OCI-LY3 (cell line): Measurements from ENCODE around the gene MMP2.

Experiments used
- H2AFZ ChIP-seq: fragments of 200-600, 300-600 bp; shearing (Covaris generic); 2 replicates; pipeline ENCODE4 v1.6.0; 2014; ENCODE audit warnings: antibody characterized with exemption, low read depth, low read length
- H3K27ac ChIP-seq: fragments of 200-600, 300-600 bp; sonication (generic); 2 replicates; pipeline ENCODE4 v1.5.1; 2014; ENCODE audit warnings: mild to moderate bottlenecking, low read length, moderate library complexity, mixed read lengths
- H3K27me3 ChIP-seq: fragments of 200-600, 300-600 bp; sonication (generic); 2 replicates; pipeline ENCODE4 v1.6.1; 2014; ENCODE audit warnings: low read depth, low read length, mixed read lengths
- H3K36me3 ChIP-seq: fragments of 200-600, 300-600 bp; sonication (generic); replicated peaks from 2 replicates; pipeline ENCODE3; 2014; ENCODE audit warnings: low read depth, low read length, mixed read lengths
- H3K4me1 ChIP-seq: fragments of 300-600, 200-600 bp; sonication (generic); 2 replicates; pipeline ENCODE4 v1.6.1; 2014; ENCODE audit warnings: low read length, mixed read lengths
- H3K4me2 ChIP-seq: fragments of 200-600, 300-600 bp; sonication (generic); 2 replicates; pipeline ENCODE4 v1.6.1; 2014; ENCODE audit warnings: low read length, mixed read lengths
- H3K4me3 ChIP-seq: fragments of 300-600, 200-600 bp; sonication (generic); 2 replicates; pipeline ENCODE4 v1.5.1; 2014; ENCODE audit warnings: antibody characterized with exemption, mild to moderate bottlenecking, low read length, moderate library complexity
- H3K79me2 ChIP-seq: fragments of 300-600, 200-600 bp; shearing (Covaris generic); 2 replicates; pipeline ENCODE4 v1.6.1; 2014; ENCODE audit warnings: mild to moderate bottlenecking, low read length, mixed read lengths
- H3K9ac ChIP-seq: fragments of 300-600, 200-600 bp; shearing (Covaris generic); 2 replicates; pipeline ENCODE4 v1.6.0; 2014; ENCODE audit warnings: mild to moderate bottlenecking, low read length, moderate library complexity
- H3K9me3 ChIP-seq: fragments of 200-600, 300-600 bp; shearing (Covaris generic); 2 replicates; pipeline ENCODE4 v1.6.1; 2014; ENCODE audit warnings: low read length, mixed read lengths; ENCODE audit not compliant: insufficient read depth
- H4K20me1 ChIP-seq: fragments of 200-600, 300-600 bp; sonication (generic); 2 replicates; pipeline ENCODE4 v1.6.1; 2016; ENCODE audit warnings: low read length, mixed read lengths; ENCODE audit not compliant: insufficient read depth
- CTCF ChIP-seq: fragments of 200-600, 300-600 bp; sonication (generic); IDR thresholded peaks from 2 replicates; pipeline ENCODE4 v1.5.1; 2014; ENCODE audit warnings: antibody characterized with exemption, low read length, low read depth
- EZH2phosphoT487 ChIP-seq: fragments of 200-600 bp; shearing (Covaris generic); IDR thresholded peaks from 2 replicates; pipeline ENCODE4 v1.6.1; 2018; ENCODE audit warnings: antibody characterized with exemption, mixed run types, low read depth

Gene MMP2

GRCh38 chr16:55452996-55453395 lies 26.0 kb upstream of the MMP2 start:
- H3K27ac ChIP-seq = no peak overlapping the region
- H3K4me2 ChIP-seq = no peak overlapping the region
- H3K27me3 ChIP-seq = no peaks in the 10 kb centered on the region
- no peaks in the 10 kb centered on the region for H3K4me1 ChIP-seq
- H3K4me3 ChIP-seq = no peak overlapping the region
- H4K20me1 ChIP-seq = no peaks in the 10 kb centered on the region
- H3K9me3 ChIP-seq = no peaks in the 10 kb centered on the region
- no peaks in the 10 kb centered on the region for H3K36me3 ChIP-seq
- H3K79me2 ChIP-seq = no peaks in the 10 kb centered on the region
- no peak overlapping the region for H3K9ac ChIP-seq
- H2AFZ ChIP-seq = no peak overlapping the region
- TF ChIP-seq CTCF = no peak
- TF ChIP-seq EZH2phosphoT487 = no peak

DNA sequence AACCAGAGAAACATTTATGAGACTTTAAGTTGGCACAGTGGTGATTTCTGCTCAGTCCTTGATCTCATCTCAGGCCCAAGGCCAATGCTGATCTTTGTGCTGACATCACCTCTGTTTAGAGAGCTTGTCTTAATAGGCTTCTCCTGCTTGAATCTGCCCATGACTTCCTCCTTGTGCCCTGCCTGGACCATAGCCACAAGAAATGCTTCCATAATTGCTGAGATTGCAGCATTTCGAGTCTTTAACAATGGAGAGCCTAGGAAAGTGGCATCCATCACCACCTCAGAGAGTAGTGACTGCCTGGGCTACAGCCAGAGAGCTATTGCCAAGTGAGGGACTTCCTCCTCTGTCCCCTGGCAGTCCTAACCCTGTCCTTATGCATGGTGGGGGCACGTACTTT lies 25.1 kb upstream of the MMP2 start:
- H3K4me1 ChIP-seq = no peaks in the 10 kb centered on the region
- no peaks in the 10 kb centered on the region for H3K27me3 ChIP-seq
- H3K9me3 ChIP-seq = no peaks in the 10 kb centered on the region
- H3K4me2 ChIP-seq = no peak overlapping the region
- H3K27ac ChIP-seq = no peak overlapping the region
- H4K20me1 ChIP-seq = no peaks in the 10 kb centered on the region
- H3K4me3 ChIP-seq = no peak overlapping the region
- H3K9ac ChIP-seq = no peak overlapping the region
- H3K36me3 ChIP-seq = no peaks in the 10 kb centered on the region
- H2AFZ ChIP-seq = no peak overlapping the region
- H3K79me2 ChIP-seq = no peaks in the 10 kb centered on the region
- TF ChIP-seq CTCF = no peak
- TF ChIP-seq EZH2phosphoT487 = no peak

DNA sequence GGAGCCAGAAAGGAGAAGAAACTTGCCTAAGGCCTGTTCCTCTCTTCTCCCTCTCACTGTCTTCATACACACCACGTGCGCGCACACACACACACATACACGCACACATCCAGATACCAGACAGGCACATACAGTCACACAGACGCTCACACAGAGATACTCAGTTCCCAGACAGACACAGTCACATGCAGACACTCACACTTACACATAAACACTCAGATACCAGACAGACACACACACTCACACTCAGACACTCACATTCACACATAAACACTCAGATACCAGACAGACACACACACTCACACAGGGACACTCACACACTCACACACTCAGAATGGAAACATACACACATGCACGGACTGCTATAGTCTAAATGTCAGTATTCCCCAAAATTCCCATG lies 24.1 kb upstream of the MMP2 start:
- H3K4me2 ChIP-seq = no peak overlapping the region
- TF ChIP-seq CTCF (no peak), EZH2phosphoT487 (no peak)
- no peak overlapping the region for H3K9ac ChIP-seq
- no peak overlapping the region for H2AFZ ChIP-seq
- H3K9me3 ChIP-seq = no peaks in the 10 kb centered on the region
- no peaks in the 10 kb centered on the region for H3K4me1 ChIP-seq
- H4K20me1 ChIP-seq = no peaks in the 10 kb centered on the region
- no peaks in the 10 kb centered on the region for H3K79me2 ChIP-seq
- no peaks in the 10 kb centered on the region for H3K36me3 ChIP-seq
- no peak overlapping the region for H3K4me3 ChIP-seq
- H3K27me3 ChIP-seq = no peaks in the 10 kb centered on the region
- H3K27ac ChIP-seq = no peak overlapping the region

DNA sequence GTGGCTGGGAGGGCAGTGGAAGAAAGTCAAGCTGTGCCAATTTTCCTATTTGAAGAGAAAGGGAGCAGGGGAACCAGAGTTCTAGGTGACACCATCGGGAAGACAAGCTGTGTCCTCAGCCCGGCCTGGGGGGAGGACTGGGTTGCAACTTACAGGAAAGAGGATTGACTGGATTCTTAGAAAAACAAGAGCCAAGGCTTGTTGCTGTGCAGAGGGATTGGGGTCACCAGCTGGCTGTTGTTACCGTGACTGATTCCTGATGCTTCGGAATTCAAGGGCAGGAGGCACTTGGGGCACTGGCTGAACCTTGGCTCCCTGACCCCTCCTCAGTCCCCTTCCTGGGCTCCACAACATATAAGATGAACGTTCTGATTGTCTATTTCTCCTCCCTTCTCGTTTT lies 16.8 kb upstream of the MMP2 start:
- Histone ChIP-seq H3K9ac (no peak overlapping the region), H3K9me3 (no peaks in the 10 kb centered on the region), H3K4me2 (no peak overlapping the region), H3K79me2 (no peaks in the 10 kb centered on the region), H3K4me3 (no peak overlapping the region), H3K27ac (no peak overlapping the region), H2AFZ (no peak overlapping the region), H3K27me3 (no peaks in the 10 kb centered on the region), H3K36me3 (no peaks in the 10 kb centered on the region), H4K20me1 (no peaks in the 10 kb centered on the region), H3K4me1 (no peaks in the 10 kb centered on the region)
- TF ChIP-seq CTCF (no peak), EZH2phosphoT487 (no peak)
